BJ (cell line): ENCODE measurements around the gene NGDN. TPM values are rescaled to one million over a fixed set of nuclear protein-coding genes. Genes with fewer than 3 reads are reported as not detected.

ENCODE experiments used
- CTCF ChIA-PET: fragments of 350-600 bp; formaldehyde crosslinking; extraction: SDS; loops from one replicate; lab custom pipeline; 2021; ENCODE audit warnings: antibody characterized with exemption, inconsistent platforms; lab: Yijun Ruan, JAX
- POLR2A ChIA-PET: fragments of 300-600 bp; sonication (Branson Sonifier 250); formaldehyde crosslinking; extraction: SDS; loops from one replicate; lab custom pipeline; 2021; ENCODE audit warnings: antibody characterized with exemption; lab: Charles Lee
- DNase-seq: peaks from one replicate; pipeline ENCODE4 v3.0.0-alpha.2; 2011; ENCODE audit warnings: low read depth
- H3K27me3 ChIP-seq: 2 replicates; pipeline ENCODE4 v1.6.0; 2011; ENCODE audit warnings: low read length; ENCODE audit not compliant: control insufficient read depth, insufficient read depth
- H3K36me3 ChIP-seq: 2 replicates; pipeline ENCODE4 v1.5.1; 2011; ENCODE audit warnings: low read length; ENCODE audit not compliant: control insufficient read depth, insufficient read depth
- H3K4me3 ChIP-seq: 2 replicates; pipeline ENCODE4 v1.5.1; 2011; ENCODE audit warnings: low read depth, mild to moderate bottlenecking, control low read depth, low read length
- CTCF ChIP-seq: IDR thresholded peaks from 2 replicates; pipeline ENCODE4 v1.5.1; 2011; ENCODE audit warnings: low read depth, mild to moderate bottlenecking, control low read depth, inconsistent platforms, low read length, moderate library complexity; ENCODE audit not compliant: insufficient read depth
- polyA plus RNA-seq: library from polyadenylated mRNA; depleted of rRNA; stranded (reverse); fragments of >200 nt; gene quantifications from 2 replicates; pipeline ENCODE4 v1.2.3, GENCODE V29; 2011

Gene NGDN
- polyA plus RNA-seq, 1 experiment, result 34.5 TPM

- no peak for DNase-seq
- POLR2A ChIA-PET, result no interaction called here
- no peaks in the 10 kb centered on the region for H3K36me3 ChIP-seq
- peaks cover 7% of the 10 kb centered on the region for H3K27me3 ChIP-seq
- CTCF ChIA-PET, result no interaction called here
- no peak for TF ChIP-seq CTCF
- H3K4me3 ChIP-seq, result no peak overlapping the region
Observed at GRCh38 chr14:23439107-23439835, 30.2 kb upstream of the NGDN start.

- CTCF ChIA-PET, result no interaction called here
- peaks cover 8% of the 10 kb centered on the region for H3K27me3 ChIP-seq
- no peak for DNase-seq
- POLR2A ChIA-PET, result no interaction called here
- H3K36me3 ChIP-seq, result no peaks in the 10 kb centered on the region
- TF ChIP-seq CTCF, result no peak
- no peak overlapping the region for H3K4me3 ChIP-seq
Observed at GRCh38 chr14:23441076-23441475, 28.4 kb upstream of the NGDN start.

GRCh38 chr14:23442721-23443356 is 26.7 kb upstream of the NGDN start:
- ChIA-PET POLR2A (no interaction called here), CTCF (no interaction called here)
- Histone ChIP-seq H3K36me3 (no peaks in the 10 kb centered on the region), H3K27me3 (peaks cover 5% of the 10 kb centered on the region), H3K4me3 (no peak overlapping the region)
- no peak for DNase-seq
- TF ChIP-seq CTCF, result no peak

DNA sequence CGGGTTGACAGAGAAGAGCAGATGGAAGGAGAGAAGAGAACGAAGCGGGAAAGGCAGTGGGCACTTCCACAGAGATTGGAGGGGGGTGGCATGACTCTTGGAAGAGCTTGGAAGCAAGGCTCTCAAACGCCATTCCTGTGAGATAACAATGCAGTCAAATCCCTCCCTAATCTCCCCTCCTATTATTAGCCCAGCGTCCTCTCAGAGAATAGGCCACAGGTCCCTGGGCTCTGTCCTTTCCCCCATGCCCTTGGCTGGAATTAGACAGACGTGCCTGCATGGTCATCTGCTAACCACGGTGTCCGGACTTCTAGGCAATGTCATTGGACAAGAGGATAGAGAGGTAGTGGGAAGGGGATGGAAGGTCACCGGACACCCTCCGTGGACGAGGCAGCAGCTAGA is 26.1 kb upstream of the NGDN start:
- Histone ChIP-seq H3K27me3 (peaks cover 5% of the 10 kb centered on the region), H3K4me3 (no peak overlapping the region), H3K36me3 (no peaks in the 10 kb centered on the region)
- CTCF ChIA-PET, result no interaction called here
- DNase-seq, result no peak
- POLR2A ChIA-PET, result no interaction called here
- TF ChIP-seq CTCF, result no peak

GRCh38 chr14:23443881-23444280 is 25.6 kb upstream of the NGDN start:
- ChIA-PET CTCF (no interaction called here), POLR2A (no interaction called here)
- no peak for DNase-seq
- peaks cover 5% of the 10 kb centered on the region for H3K27me3 ChIP-seq
- no peaks in the 10 kb centered on the region for H3K36me3 ChIP-seq
- no peak for TF ChIP-seq CTCF
- H3K4me3 ChIP-seq, result no peak overlapping the region
